Measurements from ENCODE around the gene HECTD4.
"Not testable (repeated sequence)": the region's sequence is repeated elsewhere in the genome, so short reads cannot be mapped to it uniquely, and the experiment has no call there.

Gene HECTD4

DNA sequence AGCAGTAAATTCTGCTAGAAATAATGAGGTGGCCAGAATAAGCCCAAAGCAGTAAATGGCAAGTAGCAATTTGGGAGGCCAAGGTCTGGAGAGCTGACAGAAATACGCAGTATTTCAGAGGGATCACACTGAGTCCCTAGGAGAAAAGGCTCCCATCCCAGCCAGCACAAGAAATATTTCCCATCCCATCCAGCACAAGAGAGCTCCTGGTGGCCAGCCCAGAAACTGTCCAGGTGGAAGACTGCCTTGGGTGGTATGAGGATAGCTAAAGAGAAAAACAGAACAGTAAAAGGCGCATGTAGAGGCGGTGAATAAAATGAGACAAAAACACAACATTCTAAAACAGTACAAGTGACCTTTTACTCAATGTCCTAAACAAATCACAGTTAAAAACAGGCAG, 120.7 kb downstream of the HECTD4 start:
- no peak for DNase-seq (ENCODE audit: low read depth)

DNA sequence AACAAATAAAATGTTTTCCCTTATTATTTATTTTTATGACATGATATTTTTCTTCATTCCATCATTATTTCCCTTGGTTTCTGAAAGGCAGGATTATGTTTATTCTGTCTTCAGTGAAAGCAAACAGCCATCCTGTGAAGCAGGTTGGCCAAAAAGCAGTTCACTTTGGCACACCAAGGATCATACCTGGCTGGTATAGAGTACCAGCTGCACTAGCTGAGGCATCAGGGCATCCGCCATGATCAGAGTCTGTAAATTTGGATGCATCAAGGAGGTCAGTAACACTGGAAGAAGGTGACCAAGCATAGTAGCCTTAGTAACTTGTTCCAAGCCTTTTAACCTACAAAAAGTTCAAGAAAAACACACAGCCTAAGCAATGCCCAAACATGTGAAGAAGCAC, 123.3 kb downstream of the HECTD4 start:
- no peak for DNase-seq (ENCODE audit: low read depth)

DNA sequence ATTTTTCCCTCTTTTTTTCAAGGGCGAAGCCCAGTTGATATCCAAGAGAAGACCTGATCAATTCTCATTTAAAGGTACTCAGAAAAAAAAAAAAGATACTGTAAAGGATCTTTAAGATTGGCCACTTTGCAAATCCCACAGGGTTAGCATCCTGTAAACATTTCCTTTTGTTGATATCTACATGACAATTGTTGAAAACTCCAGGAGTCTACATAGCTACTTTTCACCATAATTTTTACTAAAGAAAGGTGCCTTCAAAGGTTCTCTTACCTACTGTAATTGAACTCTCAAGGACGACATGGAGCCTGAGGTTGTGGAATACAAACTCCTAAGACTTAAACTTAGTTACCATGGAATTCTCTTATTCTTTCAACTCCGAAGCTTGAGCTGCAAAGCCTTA, 125.5 kb downstream of the HECTD4 start:
- no peak for DNase-seq (ENCODE audit: low read depth)

DNA sequence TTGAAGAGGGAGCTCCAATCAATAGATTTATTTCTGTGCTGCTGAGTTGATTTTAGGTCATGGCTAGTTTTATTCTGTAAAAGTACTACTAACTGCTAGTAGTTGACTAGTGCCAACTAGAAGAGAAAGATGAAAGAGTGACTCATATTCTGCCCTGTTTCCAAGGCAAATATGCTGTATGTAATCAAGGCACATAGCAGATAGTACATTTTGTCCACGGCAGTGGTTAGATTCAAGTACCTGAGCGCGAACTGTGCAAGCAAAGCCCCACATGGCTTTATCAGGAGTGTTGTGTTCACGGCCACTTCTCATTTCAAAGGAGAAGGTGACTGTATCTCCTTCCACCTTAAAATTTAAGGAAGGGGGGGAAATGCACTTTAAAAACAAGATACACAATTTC, 130.0 kb downstream of the HECTD4 start:
- DNase-seq (ENCODE audit: low read depth), result no peak

DNA sequence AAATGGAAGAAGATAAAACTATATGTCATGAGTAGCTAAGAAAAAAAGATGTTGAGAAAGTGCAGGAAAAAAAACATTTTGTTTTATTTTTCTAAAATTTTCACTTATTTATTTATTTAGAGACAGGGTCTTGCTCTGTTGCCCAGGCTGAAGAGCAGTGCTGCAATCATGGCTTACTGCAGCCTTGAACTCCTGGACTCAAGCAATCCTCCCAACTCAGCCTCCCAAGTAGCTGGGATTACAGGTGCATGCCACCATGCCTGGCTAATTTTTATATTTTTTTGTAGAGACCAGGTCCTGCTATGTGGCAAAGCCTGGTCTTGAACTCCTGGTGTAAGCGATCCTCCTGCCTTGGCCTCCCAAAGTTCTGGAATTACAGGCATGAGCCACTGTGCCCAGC, 137.3 kb downstream of the HECTD4 start:
- DNase-seq (ENCODE audit: low read depth), result not testable (repeated sequence)

- no peak for DNase-seq (ENCODE audit: low read depth)
These were observed 138.7 kb downstream of the HECTD4 start for GRCh38 chr12:112243255-112244110.

GRCh38 chr12:112241176-112241575, 141.1 kb downstream of the HECTD4 start:
- no peak for DNase-seq (ENCODE audit: low read depth)

- no peak for DNase-seq (ENCODE audit: low read depth)
These were observed 142.3 kb downstream of the HECTD4 start for GRCh38 chr12:112239881-112240280.

GRCh38 chr12:112239020-112239419, 143.2 kb downstream of the HECTD4 start:
- DNase-seq (ENCODE audit: low read depth), result no peak

DNA sequence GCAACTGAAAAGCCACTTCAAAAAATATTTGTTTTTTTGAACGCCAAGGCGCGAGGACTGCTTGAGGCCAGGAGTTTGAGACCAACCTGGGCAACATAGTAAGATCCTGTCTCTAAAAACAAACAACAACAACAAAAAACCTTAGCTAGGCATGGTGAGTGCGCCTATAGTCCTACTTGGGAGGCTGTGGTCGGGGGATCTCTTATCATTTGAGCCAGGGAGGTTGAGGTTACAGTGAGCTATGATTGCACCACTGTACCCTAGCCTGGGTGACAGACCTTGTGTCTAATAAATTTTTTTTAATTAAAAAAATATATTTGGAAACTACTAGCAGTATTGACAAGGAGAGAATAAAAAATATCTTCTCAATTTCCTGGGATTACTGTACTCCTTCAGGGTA, 143.8 kb downstream of the HECTD4 start:
- DNase-seq (ENCODE audit: low read depth), result no peak

- no peak for DNase-seq (ENCODE audit: low read depth)
These were observed 145.4 kb downstream of the HECTD4 start for GRCh38 chr12:112236786-112237185.

- no peak for DNase-seq (ENCODE audit: low read depth)
These were observed 145.8 kb downstream of the HECTD4 start for GRCh38 chr12:112236386-112236785.

- DNase-seq (ENCODE audit: low read depth), result no peak
These were observed 147.9 kb downstream of the HECTD4 start for GRCh38 chr12:112234303-112234702.

GRCh38 chr12:112233242-112233641, 149.0 kb downstream of the HECTD4 start:
- DNase-seq (ENCODE audit: low read depth), result no peak

GRCh38 chr12:112230136-112230535, 152.1 kb downstream of the HECTD4 start:
- DNase-seq (ENCODE audit: low read depth), result no peak

- no peak for DNase-seq (ENCODE audit: low read depth)
These were observed 155.5 kb downstream of the HECTD4 start for GRCh38 chr12:112226768-112227167.

GRCh38 chr12:112220628-112221027, 161.6 kb downstream of the HECTD4 start:
- not testable (repeated sequence) for DNase-seq (ENCODE audit: low read depth)

GRCh38 chr12:112219195-112219594, 163.0 kb downstream of the HECTD4 start:
- DNase-seq (ENCODE audit: low read depth), result no peak

DNA sequence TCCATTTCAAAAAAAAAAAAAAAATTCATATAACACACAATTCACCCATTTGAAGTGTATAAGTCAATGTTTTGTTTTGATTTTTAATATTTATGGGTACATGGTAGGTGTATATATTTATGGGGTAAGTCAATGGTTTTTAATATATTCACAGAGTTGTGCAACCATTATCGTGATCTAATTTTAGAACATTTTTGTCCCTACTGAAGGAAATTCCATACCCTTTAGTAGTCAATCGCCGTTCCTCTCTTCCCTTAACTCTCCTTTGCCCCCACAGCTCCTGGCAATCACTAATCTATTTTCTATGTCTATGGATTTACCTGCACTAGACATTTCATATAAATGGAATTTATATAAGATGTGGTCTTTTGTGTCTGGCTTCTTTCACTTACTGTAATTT, 164.1 kb downstream of the HECTD4 start:
- DNase-seq (ENCODE audit: low read depth), result no peak

DNA sequence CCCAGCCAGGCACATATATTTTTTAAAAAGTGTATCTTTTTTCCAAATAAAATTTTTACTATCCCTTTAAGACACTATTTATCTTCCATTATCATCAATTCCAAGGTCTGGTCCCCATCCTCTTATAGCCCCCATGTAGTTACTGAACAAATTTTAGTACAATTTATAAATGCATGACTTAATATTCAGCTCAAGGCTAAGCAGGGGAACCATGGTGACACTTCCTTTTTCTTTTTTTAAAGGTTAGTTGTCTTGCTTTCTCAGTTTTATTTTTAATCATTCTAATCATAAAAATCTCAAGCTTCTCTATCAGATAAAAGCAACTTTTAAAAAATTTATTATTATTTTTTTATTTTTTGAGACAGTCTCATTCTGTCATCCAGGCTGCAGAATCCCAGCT, 164.6 kb downstream of the HECTD4 start:
- DNase-seq (ENCODE audit: low read depth), result no peak

DNA sequence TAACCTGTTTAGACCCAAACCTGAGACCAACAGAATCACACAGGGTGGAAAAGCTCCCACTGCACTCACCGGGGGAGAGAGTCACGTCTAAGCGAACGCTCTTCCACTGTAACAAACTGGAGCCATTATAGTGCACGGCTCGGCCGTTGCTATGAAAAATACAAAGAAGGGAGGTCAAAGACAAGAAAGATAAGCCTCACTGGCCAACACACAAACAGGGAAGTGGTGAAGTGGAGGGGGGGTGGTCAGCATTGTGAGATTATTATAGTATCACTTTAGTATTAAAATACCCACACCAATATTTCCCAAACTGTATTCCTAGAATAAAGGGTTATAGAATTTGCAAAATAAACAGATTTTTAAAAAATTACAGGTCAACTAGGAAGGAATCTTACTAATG, 166.0 kb downstream of the HECTD4 start:
- no peak for DNase-seq (ENCODE audit: low read depth)

GRCh38 chr12:112214064-112214463, 168.2 kb downstream of the HECTD4 start:
- DNase-seq (ENCODE audit: low read depth), result no peak

DNA sequence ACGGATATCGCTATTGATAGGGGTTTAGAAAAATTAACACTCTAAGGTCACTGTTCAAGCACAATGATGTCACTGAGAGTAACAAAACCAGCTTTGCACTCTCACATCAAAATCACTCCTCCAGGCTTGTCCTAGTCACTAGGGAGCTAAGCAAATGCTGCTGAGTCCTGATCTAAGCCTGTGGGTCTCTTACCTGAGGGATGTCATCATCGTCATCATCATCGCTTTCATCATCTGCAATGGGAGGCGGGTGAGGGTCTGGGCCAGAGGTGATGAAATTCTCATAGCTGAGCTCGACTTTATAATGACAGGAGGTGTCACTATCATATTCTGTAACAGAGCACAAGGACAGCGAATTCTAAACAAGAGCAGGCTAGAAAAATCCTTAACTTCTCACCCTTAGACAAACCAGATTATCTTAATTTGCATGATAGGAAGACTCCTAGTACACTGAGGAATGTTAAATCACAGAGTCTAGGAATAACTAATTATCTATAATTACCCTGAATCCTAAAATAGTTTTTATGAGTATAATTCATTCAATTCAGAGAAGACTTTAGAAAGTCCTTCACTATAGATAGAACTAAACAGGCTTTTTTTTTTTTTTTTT, 173.8 kb downstream of the HECTD4 start:
- DNase-seq (ENCODE audit: low read depth), result no peak

Measured in stimulated activated CD8-positive, alpha-beta memory T cell treated with anti-CD3 and anti-CD28 coated beads, Interleukin-12 subunit alpha, Interleukin-12 subunit beta, amount 100 ng/mL, for 4 hours (primary cell).